ENCODE data around the gene SEMA3E.

GRCh38 chr7:83531766-83532165 lies 117.2 kb downstream of the SEMA3E start:
- TF ChIP-seq REPIN1 (tag by site-specific recombination; IDR thresholded peaks at IDR 0.05; ENCODE audit: low read depth) (no peak), ZNF23 (tag by site-specific recombination; IDR thresholded peaks at IDR 0.05; ENCODE audit: borderline replicate concordance) (no peak), ZBTB48 (tag by site-specific recombination; IDR thresholded peaks at IDR 0.05) (no peak), PBX3 (CRISPR knock-in tag; IDR thresholded peaks at IDR 0.05) (no peak), CTCF (tag by site-specific recombination; IDR thresholded peaks at IDR 0.05) (no peak)
